Activated naive CD8-positive, alpha-beta T cell treated with anti-CD3 and anti-CD28 coated beads for 36 hours (primary cell): ENCODE measurements around the gene GPLD1. TPM values are rescaled to one million over a fixed set of nuclear protein-coding genes. Genes with fewer than 3 reads are reported as not detected.

Experiments
- total RNA-seq, 2 experiments: library from RNA; stranded (reverse); gene quantifications; one replicate each; pipeline ENCODE4 v1.2.3, GENCODE V29; 2021

GPLD1 gene
- total RNA-seq, 2 experiments from 2014 or later: 0.74 to 1.1 TPM

Other genes starting within 250 kb of the GPLD1 start
- under 1 TPM in 1 of 2 experiments, not detected in 1; 0.04 TPM for gene DCDC2, start 131.5 kb downstream of the GPLD1 start, total RNA-seq
- 10 to 100 TPM; 28.1 to 29.2 TPM for gene MRS2, start 86.6 kb downstream of the GPLD1 start, total RNA-seq
- 10 to 100 TPM; 18.2 to 20.9 TPM for gene ALDH5A1, start 5.4 kb upstream of the GPLD1 start, total RNA-seq
- under 1 TPM; 0.08 to 0.10 TPM for gene KIAA0319, start 156.6 kb upstream of the GPLD1 start, total RNA-seq
- 10 to 100 TPM; 43.7 to 45.9 TPM for gene TDP2, start 177.3 kb upstream of the GPLD1 start, total RNA-seq
- gene ACOT13, start 177.5 kb upstream of the GPLD1 start, total RNA-seq: 10 to 100 TPM; 22.9 to 24.2 TPM
- 100 to 1,000 TPM; 110 to 111 TPM for gene C6orf62, start 229.6 kb upstream of the GPLD1 start, total RNA-seq